HG02981 (cell line): ENCODE data around the gene SLC24A1.
A peak's percentile ranks its signal among the peaks of the same experiment; 100 is the strongest.
"Not testable (repeated sequence)": the region's sequence is repeated elsewhere in the genome, so short reads cannot be mapped to it uniquely, and the experiment has no call there.

ENCODE experiments used
- ATAC-seq: cut with Tn5 transposase; IDR thresholded peaks from one replicate; pipeline ENCODE4 v1.9.1; 2021; ENCODE audit warnings: mild to moderate bottlenecking, moderate library complexity; ENCODE audit not compliant: unreplicated experiment

Gene SLC24A1

DNA sequence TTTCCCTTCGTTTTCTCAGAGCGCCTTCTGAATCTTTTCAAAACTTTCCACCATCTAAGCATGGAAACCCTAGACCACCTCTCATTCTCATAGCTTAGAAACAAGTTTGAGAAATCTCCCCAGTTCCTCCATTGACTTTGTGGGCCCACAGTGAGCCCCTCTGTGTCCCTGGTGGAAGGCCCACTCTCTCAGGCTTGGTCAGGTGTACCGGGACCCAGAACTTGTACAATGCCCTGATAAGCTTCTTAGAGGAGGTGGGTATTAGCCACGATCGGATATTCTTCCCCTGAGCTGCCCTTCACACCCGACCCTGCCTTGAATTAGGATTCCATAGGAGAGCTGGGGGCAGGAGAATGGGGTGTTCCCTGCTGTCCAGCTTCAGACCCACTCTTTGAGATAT is at the start of gene SLC24A1:
Gene SLC24A1 (plus strand): TSS at position 301 of the 400 bp plus-strand sequence. CDS start 2,143 bp downstream, outside the sequence.
- ATAC-seq: no peak

DNA sequence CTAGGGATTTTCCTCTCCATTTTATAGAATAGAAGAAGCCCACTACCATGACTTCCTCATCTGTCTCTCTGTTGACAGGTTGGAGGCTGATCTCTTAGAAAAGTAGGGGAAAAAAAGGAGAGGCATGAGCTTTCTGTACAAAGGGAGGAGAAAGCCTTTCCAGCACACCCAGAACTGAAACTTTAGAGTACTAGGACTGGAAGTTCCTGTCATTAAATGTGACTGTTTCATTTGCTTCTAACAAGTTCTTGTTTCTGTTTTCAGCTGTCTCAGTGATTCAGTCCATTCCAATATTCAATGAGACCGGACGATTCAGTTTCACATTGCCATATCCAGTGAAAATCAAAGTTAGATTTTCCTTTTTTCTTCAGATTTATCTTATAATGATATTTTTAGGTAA is 49.8 kb upstream of the SLC24A1 start:
- ATAC-seq: no peak

DNA sequence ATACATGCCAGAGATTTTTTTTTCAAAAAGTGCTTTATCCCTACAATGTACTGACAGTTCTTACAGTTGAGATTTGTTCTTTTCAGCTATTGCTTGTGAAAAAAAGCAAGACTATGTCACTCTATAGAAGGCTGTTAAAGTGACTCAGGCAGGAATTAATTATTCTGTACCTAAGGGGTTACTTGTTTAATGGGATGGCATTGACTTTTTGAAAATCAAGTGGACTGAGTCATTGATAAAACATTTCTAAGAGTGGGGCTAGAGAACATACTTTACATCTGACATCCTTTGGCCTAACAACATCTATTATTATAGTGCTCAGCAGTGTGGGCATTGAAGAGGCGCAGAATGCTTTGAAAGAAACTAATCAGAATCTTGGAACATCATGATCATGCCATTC is 45.1 kb upstream of the SLC24A1 start:
- ATAC-seq: no peak

DNA sequence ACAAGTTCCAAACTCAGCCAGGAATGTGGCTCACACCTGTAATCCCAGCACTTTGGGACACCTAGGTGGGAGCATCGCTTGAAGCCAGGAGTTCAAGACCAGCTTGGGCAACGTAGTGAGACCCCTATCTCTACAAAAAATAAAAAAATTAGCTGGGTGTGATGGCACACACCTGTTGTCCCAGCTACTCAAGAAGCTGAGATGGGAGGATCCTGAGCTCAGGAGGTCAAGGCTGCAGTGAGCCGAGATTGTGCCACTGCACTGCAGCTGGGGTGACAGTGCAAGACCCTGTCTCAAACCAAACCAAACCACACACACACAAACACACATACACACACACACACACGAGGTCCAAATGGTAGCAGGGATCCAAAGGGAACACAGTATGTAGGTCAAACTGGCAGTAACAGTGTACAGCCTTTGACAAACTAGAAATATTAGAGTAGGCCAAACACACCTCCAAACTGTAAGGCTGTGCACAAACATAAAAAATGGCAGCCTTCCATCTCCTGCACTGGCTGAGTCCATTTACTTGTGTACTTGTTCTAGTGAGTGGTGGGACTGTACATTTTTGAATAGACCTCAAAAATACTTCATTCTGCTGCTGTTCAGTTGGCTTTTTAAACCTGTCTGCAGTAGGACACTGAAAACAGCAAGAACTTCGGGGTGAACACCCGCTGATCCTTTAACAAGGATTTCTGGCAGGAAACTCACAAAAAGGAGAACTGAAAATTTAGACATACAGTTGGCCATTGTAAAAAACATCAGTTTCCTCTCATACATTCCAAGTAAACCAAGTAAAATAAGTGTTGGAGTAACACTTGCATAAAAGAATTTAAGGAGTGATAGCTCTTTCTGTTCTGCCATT is 44.4 kb upstream of the SLC24A1 start:
- ATAC-seq: no peak

DNA sequence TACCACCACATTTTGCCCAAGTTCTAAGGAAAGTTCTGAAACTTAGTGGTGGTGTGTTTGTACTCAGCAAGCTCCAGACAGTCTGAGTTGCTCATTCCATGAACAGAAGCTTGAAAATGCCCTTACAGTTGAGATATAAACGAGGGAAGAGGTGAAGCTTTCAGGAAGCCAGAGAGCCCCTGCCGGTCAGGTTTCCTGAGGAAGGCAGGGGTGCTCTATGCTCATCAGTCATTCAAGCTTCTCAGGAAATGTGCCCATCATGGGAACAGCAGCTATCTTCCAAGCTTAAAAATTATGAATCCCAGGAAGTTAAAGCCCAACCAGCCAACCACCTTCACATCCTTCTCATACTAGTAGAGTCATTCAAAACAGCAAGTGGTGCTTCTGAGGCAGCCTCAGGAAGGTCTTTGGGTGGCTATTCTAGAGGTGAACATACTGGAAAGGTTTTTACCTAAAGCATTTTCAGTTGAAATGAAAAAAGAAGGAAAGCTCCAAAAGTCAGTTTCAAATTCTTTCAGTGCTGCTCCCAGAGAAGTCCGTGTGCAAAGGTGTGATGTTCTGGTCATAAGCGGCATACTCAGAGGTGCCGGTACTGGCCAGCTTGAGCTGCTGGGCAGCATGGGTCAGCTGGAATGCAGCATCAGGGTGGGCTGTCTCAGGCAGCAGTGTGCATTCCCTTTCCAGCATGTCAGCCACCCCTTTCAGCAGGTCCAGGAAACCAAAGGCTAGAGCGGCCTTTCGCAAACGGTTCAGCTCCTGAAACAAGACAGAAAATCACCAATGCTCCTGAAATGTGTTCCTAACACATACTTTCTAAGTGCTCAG is 42.6 kb upstream of the SLC24A1 start:
- ATAC-seq: no peak

DNA sequence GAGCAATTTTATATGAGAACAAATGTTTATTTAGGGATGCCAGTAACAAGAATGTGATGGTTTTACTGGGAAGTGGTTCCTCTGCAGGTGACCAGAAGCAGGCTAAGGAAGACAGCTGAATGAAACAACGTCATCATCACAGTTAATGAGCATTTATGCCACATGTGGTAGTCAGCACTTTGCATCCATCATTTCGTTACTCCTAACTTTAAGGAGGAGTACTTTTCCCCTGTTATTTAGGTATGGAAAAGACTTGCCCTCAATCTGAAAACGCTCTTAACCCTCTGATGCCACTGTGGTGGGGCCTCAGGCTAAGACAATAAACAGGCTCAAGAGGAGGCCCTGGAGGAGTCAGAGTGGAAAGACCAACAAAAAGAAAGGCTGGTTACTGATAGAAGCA is 42.0 kb upstream of the SLC24A1 start:
- ATAC-seq: no peak

DNA sequence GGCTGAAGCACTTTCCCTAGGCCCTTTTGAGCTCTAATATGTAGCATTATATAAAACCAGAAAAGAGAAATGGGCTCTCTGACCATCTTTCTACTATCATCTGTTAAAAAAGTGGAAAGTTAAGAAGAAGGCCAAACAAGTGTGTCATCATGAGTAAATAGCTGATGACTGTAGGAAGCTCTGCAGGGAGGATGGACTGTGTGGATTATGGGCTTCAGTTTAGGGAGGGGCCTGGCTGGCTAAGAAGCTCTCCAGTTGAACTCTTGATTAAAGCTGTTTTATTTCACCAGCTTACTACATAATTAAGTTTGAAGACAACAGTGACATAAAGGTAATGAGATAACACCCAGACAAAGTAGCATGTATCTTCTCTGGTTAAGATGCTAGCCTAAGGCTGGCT is 41.5 kb upstream of the SLC24A1 start:
- no peak for ATAC-seq

DNA sequence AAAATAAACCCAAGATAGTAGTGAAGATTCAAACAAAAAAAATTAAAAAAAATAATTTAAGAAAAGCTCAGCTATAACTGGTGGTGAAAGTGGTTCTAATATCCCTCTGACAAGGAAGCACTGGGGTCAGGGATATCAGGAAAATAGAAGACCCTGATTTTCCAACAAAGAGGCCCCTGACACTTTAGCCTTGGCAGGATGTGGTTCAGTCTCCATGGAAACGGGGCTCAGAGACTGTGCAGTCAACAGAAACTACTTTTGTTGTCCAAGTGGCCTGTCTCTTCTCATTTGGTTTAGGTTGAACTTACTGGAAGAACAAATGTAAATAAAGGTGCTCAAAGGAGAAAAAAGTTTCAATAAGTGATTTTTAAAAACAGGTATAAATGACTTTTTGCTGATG is 38.0 kb upstream of the SLC24A1 start:
- ATAC-seq: peak; percentile 71

DNA sequence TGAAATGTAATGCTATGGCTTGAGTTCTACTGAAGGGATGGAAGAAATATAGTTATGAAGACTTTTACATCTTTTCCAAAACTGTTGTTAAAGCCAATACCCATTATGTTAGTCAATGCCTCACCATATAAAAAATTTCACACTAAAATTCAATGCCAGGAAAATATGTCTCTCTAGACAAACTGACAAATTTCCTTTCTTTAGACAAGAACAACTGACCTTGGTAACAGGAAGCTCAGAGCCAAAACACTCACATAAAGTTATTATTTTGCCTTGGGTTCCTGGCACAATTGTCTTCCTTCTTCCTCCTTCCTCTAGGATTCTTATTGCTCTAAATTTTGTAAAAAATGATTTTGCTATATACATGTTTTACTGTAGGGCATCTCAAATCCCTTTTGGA is 37.5 kb upstream of the SLC24A1 start:
- ATAC-seq: no peak

DNA sequence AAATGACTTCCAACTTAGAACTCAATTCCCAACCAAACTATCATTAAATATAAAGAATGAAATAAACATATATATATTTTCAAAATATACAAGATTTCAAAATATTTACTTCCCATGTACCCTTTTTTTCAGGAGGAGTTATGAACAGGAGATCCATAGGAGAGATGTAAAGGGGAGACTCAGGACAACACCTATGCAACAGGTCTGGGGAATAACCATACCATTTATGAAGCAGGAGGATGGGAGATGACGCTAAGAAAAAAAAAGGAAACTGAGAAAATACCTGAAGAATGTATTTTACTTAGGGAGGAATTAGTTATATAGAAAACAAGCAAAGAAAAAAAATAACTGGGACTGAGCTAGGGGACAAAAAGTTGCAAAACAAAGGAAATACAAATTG is 34.6 kb upstream of the SLC24A1 start:
- ATAC-seq: no peak

DNA sequence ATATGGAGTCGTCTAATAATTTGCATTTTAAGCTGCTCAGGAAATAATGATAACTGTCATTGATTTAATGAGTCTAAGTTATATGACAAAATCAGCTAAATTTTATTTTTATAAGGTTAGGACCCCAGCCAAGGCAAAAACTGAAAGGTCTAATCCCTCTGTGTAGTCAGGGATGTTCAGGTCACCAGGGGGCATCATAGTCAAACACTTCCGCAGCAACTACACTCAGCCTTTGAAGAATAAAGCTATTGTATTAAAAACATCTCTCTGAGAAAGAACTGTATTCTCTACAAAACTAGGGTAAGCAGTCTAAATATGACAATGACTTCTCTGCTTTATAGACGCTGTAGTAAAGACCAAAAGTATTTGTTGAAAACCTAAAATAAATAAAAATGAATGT is 25.8 kb upstream of the SLC24A1 start:
- no peak for ATAC-seq

DNA sequence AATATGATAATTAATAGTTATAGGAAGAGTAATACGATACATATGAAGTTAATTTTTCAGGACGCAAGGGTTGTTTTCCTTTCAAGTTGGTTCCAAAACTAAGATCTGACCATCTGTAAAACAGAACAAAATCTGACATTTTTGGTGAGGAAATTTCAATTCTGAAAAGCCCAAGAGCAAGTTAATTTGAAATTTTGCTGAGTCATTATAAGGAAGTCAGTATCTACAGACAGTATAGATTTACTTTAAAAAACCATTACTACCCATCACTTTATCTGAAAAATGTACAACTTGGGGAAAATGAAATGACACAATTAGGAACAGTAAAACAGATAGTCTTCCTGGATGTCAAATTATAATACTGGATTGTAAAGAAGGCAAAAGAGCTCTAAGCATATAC is 23.3 kb upstream of the SLC24A1 start:
- ATAC-seq: no peak

DNA sequence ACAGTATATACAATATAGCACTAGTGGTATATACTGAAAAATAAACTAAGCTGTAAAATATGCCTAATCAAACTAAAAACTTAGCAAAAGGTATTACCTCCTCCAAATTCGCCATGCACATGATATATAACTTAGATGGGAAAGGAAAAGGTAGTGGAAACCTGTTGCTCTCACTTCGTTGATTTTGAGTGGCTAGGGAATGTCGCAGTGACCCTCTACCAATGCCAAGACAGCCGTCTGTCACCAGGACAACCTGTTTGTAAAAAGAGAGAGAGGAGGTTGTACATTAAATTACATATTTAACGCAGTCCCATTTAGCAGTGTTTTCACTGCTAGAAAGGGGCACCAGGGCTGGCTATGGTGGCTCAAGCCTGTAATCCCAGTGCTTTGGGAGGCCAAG is 22.1 kb upstream of the SLC24A1 start:
- ATAC-seq: no peak

DNA sequence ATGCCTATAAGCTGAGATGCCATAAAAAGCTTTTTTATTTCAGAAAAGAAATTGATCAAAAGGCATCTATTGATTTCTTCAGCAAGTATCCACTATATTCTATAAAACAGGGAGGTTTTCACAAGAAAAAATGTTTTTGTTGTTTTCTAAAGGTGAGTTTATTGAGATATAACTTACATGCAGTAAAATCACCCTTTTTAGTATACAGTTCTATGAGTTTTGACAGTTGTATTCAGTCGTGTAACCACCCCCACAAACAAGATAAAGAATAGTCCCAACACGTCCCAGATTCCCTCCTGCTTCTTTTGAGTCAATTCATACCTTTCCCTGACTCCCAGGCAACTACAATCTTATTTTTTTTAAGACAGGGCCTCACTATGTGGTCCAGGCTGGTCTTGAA is 18.6 kb upstream of the SLC24A1 start:
- ATAC-seq: no peak

DNA sequence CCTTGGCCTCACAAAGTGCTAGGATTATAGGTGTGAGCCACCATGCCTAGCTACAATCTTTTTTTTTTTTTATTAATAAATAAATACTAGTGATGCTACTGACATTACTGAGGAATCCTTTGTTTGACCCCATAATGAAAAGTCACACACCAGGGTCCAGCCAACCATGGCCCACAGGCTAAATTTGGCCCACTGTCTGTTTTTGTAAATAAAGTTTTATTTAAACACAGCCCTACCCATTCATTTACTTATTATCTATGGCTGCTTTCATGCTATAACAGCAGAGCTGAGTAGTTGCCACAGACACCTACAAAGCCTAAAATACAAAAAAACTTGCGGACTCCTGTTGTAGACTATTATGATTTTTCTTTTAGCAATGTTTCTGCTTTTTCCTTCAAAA is 18.2 kb upstream of the SLC24A1 start:
- ATAC-seq: no peak

DNA sequence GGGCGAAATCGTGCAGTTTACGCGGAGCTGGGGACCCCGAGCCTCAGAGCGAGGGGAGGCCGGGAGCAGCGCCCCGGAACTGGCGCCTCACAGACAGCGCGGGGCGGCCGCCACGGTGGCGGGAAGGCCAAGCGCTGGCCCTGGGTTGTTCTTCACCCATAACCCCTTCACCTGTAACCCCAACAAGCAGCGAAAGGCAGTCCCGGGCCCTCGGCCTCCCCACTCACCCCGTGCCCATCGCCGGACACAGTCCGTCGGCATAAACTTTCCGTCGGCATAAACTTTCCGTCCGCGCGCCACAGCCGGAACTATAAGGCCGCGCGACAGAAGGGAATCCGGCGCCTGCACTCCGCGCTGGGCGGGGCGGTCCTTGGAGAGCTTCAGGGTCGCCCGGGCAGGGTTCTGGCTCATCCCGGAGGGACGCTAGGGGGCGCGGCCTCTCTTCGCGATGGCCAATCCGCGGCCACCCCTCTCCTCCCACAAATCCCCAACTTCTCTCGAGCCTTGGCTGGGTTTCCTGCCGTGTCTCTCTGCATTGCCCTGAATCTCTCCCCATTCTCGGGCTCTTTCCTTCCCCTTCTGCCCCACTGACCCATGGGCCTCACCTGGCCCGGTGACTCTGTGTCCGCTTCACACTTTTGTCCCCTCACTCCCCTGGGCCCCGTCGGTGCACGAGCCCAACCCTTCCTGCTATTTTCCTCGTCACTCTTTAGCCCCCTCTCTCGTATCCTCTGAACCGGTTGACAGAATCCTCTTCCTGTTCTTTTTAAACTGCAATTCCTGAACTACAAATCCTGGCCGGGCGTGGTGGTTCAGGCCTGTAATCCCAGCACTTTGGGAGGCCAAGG is 10.6 kb upstream of the SLC24A1 start, which contains the start of gene INTS14:
Gene INTS14 (minus strand): TSS at position 261 of the 848 bp plus-strand sequence. CDS start 3,751 bp downstream, outside the sequence.
- ATAC-seq: peak; percentile 93

DNA sequence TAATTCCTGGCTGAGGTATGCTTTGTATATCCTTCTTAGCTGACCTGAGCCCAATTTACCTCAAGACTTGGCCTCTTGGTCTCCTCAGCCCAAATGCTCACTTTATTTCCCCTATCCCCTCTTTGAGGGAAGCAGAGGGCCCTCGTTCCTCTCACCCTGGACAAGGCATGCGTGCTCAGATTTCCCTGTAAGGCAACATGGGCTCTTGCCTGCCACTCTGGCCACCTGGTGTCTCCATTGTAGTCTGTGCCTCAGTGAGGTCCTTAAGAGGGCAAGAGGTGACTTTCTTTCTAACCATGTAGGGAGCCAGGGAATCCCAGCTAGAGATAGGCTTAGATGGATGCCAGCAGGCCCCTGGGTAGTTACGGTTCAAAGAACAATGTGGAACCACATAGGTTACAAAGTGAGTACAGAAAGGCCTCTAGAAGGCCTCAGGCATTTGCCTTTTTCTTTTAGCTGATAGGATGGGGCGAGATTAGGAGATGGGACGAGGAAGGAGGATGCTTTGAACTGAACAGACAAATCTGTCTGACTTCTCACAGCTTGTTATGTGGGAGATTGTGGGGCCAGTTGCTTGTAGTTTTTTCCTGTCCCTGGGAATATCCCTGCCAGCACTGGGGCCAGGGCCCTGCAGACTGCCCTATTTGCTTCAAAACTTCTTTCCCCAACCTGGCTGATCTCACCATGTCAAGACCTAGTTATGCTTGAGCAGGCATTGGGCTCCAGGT is 9.7 kb upstream of the SLC24A1 start:
- no peak for ATAC-seq

DNA sequence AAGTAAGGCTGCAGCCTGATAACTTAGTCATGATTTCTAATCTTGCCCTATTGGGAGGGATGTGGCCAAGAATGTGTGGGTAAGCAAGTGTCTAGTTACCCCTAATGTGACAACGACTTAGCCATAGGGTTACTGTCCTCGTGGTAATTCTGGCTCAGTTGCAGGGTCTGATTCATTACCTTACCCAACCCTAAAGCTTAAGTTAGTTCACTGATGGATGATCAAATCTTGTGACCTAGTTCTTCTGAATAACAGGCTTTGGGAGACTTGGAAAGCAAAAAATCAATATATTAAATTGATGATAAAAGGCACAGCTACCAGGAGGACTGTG is 9.2 kb upstream of the SLC24A1 start:
- no peak for ATAC-seq

DNA sequence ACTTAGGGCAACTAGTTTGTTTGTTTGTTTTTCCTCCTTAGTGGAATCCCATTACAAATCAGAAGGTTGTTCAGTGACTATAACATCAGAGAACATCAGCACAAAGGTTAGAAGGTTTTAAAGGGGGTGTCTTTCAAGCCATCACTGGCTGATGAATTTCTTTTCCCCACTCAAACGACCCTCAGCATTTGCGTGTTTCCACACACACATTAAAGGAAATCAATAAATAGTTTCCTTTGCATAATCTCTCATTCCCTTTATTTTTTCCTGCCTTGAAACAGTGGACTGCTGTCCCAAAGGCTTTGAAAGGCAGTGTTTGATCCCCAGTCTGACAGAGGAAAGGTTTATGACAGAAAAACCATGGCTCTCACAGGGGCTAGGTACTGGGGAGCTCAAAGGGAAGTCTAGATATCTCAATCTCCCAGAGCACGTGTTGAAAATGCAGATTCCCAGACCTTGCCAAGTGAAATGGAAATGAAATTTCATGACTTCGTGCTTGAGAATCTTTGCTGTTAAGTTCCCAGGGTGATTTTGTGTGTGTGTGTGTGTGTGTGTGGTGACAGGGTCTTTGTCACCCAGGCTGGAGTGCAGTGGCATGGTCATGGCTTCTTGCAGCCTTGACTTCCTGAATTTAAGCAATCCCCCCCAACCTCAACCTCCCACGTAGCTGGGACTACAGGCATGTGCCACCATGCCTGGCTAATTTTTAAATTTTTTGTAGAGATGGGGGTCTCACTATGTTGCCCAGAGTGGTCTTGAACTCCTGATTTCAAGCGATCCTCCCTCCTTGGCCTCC is 8.6 kb upstream of the SLC24A1 start:
- ATAC-seq: no peak

DNA sequence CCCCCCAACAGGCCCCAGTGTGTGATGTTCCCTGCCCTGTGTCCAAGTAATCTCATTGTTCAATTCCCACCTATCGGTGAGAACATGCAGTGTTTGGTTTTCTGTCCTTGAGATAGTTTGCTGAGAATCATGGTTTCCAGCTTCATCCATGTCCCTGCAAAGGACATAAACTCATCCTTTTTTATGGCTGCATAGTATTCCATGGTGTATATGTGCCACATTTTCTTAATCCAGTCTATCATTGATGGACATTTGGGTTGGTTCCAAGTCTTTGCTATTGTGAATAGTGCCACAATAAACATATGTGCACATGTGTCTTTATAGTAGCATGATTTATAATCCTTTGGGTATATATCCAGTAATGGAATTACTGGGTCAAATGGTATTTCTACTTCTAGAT is 5.9 kb upstream of the SLC24A1 start:
- ATAC-seq: not testable (repeated sequence)
